K562 (cell line): ENCODE measurements around the gene TNFSF18. TPM values are rescaled to one million over a fixed set of nuclear protein-coding genes. Genes with fewer than 3 reads are reported as not detected.

ENCODE experiments used
- ATAC-seq: fragments of 200-7000 bp; cut with Tn5 transposase; 3 replicates; pipeline ENCODE4 v1.9.1; 2020; ENCODE audit warnings: moderate library complexity
- BruUV-seq: library from RNA; stranded (reverse); fragments of 400-500 nt; replicated peaks from 2 replicates; lab custom pipeline; 2021; lab: Mats Ljungman, UMichigan
- CTCF ChIA-PET: fragments of 300-600 bp; formaldehyde crosslinking; extraction: SDS; loops from one replicate; lab custom pipeline; 2021; ENCODE audit warnings: low intra/inter-chr PET ratio; lab: Yijun Ruan, JAX
- POLR2A ChIA-PET: fragments of 300-600, 350-650 bp; sonication (Branson Sonifier 250); formaldehyde crosslinking; extraction: SDS; loops from one replicate; lab custom pipeline; 2021; ENCODE audit warnings: antibody characterized with exemption, inconsistent platforms; lab: Yijun Ruan, JAX
- DNase-seq, 4 experiments: peaks; one replicate each; pipeline versions ENCODE4 v3.0.0 to v3.0.0-alpha.2; 2011 to 2018; ENCODE audit warnings: low spot score in 3 of 4, mixed read lengths in 3 of 4; ENCODE audit errors: extremely low read depth in 1 of 4
- FAIRE-seq: peaks from 2 replicates; lab custom pipeline; 2011; peaks lifted over from hg19 to GRCh38; lab: Jason Lieb, UNC
- H2AFZ ChIP-seq: 2 replicates; pipeline ENCODE4 v1.6.0; 2011; ENCODE audit warnings: low read depth, low read length, control low read depth, inconsistent platforms
- H3K27ac ChIP-seq: fragments of 200-600 bp; 3 replicates; pipeline ENCODE4 v1.8.0; 2011; ENCODE audit warnings: low read depth, mild to moderate bottlenecking, control low read depth, inconsistent platforms, low read length, moderate library complexity, mixed read lengths; ENCODE audit errors: extremely low read depth
- H3K27me3 ChIP-seq, 2 experiments: fragments of 300-600 bp in 1 of 2; 2 replicates in 1 of 2; 3 replicates in 1 of 2; pipeline versions ENCODE4 v1.6.0 to v1.8.0; 2011; ENCODE audit warnings: inconsistent platforms in 2 of 2, low read length in 2 of 2, mild to moderate bottlenecking in 1 of 2, mixed read lengths in 1 of 2, moderate library complexity in 1 of 2; ENCODE audit not compliant: control insufficient read depth in 2 of 2, insufficient read depth in 2 of 2
- H3K36me3 ChIP-seq: fragments of 300-600 bp; 3 replicates; pipeline ENCODE4 v1.8.0; 2011; ENCODE audit warnings: mild to moderate bottlenecking, low read length, inconsistent platforms; ENCODE audit not compliant: control insufficient read depth, insufficient read depth
- H3K4me1 ChIP-seq, 2 experiments: fragments of 200-600 bp in 1 of 2; replicated peaks in 1 of 2; 2 replicates in 1 of 2; 3 replicates in 1 of 2; pipeline versions ENCODE4 v1.5.1 to v1.8.0; 2011; ENCODE audit warnings: inconsistent platforms in 2 of 2, low read length in 2 of 2, mild to moderate bottlenecking in 1 of 2, mixed read lengths in 1 of 2, moderate library complexity in 1 of 2; ENCODE audit not compliant: control insufficient read depth in 2 of 2, insufficient read depth in 2 of 2
- H3K4me2 ChIP-seq: 2 replicates; pipeline ENCODE4 v1.6.1; 2011; ENCODE audit warnings: low read length, control low read depth, inconsistent platforms, mixed read lengths; ENCODE audit not compliant: insufficient read depth
- H3K4me3 ChIP-seq: fragments of 200-600 bp; sonication (generic), shearing (Covaris generic); 2 replicates; pipeline ENCODE4 v1.5.1; 2016; ENCODE audit warnings: control low read depth, inconsistent platforms
- H3K79me2 ChIP-seq: fragments of 200-600 bp; 3 replicates; pipeline ENCODE4 v1.8.0; 2011; ENCODE audit warnings: low read length, inconsistent platforms; ENCODE audit not compliant: control insufficient read depth, insufficient read depth
- H3K9ac ChIP-seq, 2 experiments: 2 replicates each; pipeline versions ENCODE4 v1.6.0 to v1.6.1; 2011; ENCODE audit warnings: low read depth in 2 of 2, low read length in 2 of 2, control low read depth in 1 of 2, inconsistent platforms in 1 of 2, mild to moderate bottlenecking in 1 of 2, mixed read lengths in 1 of 2; ENCODE audit not compliant: insufficient read depth in 1 of 2
- H3K9me1 ChIP-seq: one replicate; pipeline ENCODE4 v1.6.0; 2011; ENCODE audit warnings: inconsistent platforms, mild to moderate bottlenecking, low read length, moderate library complexity; ENCODE audit not compliant: control insufficient read depth, insufficient read depth
- H3K9me3 ChIP-seq: replicated peaks from 2 replicates; pipeline ENCODE4 v1.5.1; 2011; ENCODE audit warnings: low read depth, low read length, inconsistent platforms; ENCODE audit not compliant: control insufficient read depth, insufficient read depth
- H4K20me1 ChIP-seq: replicated peaks from 2 replicates; pipeline ENCODE4 v1.6.1; 2011; ENCODE audit warnings: low read length, inconsistent platforms, mixed read lengths; ENCODE audit not compliant: control insufficient read depth, insufficient read depth
- BRD9 ChIP-seq: fragments of 450-650 bp; IDR thresholded peaks from 2 replicates; pipeline ENCODE4 v1.6.1; 2018; ENCODE audit warnings: low read depth; ENCODE audit not compliant: partially characterized antibody
- HSF4 ChIP-seq: fragments of 250-450 bp; sonication (Bioruptor Pico); IDR thresholded peaks from 2 replicates; pipeline ENCODE4 v2.1.2; 2022; ENCODE audit warnings: mild to moderate bottlenecking, moderate library complexity, borderline replicate concordance
- NR2F6 ChIP-seq: fragments of 450-650 bp; formaldehyde crosslinking; IDR thresholded peaks from 2 replicates; pipeline ENCODE4 v1.4.0; 2020; ENCODE audit warnings: mild to moderate bottlenecking
- RBM17 ChIP-seq: fragments of 200-400 bp; formaldehyde crosslinking; IDR thresholded peaks from 2 replicates; pipeline ENCODE4 v1.6.1; 2017; ENCODE audit warnings: low read depth, mild to moderate bottlenecking, low read length, borderline replicate concordance
- ZBED1 ChIP-seq: IDR thresholded peaks from 2 replicates; pipeline ENCODE4 v1.6.1; 2014
- ZNF311 ChIP-seq: fragments of 250-450 bp; sonication (Bioruptor Pico); IDR thresholded peaks from 2 replicates; pipeline ENCODE4 v1.4.0; 2020; ENCODE audit warnings: mild to moderate bottlenecking, moderate library complexity
- WGBS: fragments of 100-300 bp; shearing (Covaris generic); methylation state at CpG from one replicate; pipeline ENCODE4 v1.1.6; 2016; ENCODE audit warnings: low coverage, mixed read lengths; ENCODE audit not compliant: insufficient coverage; ENCODE audit errors: missing lambda C conversion rate; 5-methylcytosine and 5-hydroxymethylcytosine counted together
- in situ Hi-C: fragments of 300-500 bp; cut with MboI; formaldehyde crosslinking; loops from 4 replicates; pipeline ENCODE4 v1.15.0; 2018; ENCODE audit warnings: inconsistent platforms, mixed read lengths
- intact Hi-C: fragments of 100-400 bp; cut with micrococcal nuclease; formaldehyde crosslinking; loops from 2 replicates; pipeline ENCODE4 v1.14.2; 2022
- polyA plus RNA-seq, 8 experiments: library from polyadenylated mRNA; depleted of rRNA in 4 of 8; stranded (reverse) in 5 of 8; unstranded in 3 of 8; fragments of >200 nt; fragmentation: Nextera tagmentation in 2 of 8; fragmentation: Illumina TruSeq in 1 of 8; extraction: Ambion mirVana in 2 of 8; extraction: Trizol in 1 of 8; gene quantifications; 2 replicates each; pipeline versions ENCODE4 v1.2.1 to v1.2.3, GENCODE V29; 2011 to 2014; ENCODE audit warnings: inconsistent platforms in 1 of 8, missing spikeins in 1 of 8
- total RNA-seq, 7 experiments: library from RNA; depleted of rRNA in 6 of 7; stranded (reverse); fragments of >200 nt in 6 of 7; fragmentation: Illumina TruSeq in 2 of 7; extraction: Trizol in 2 of 7; gene quantifications; 2 replicates each; pipeline versions ENCODE4 v1.2.1 to v1.2.3, GENCODE V29; 2011 to 2021; ENCODE audit warnings: low replicate concordance in 1 of 7
- TF ChIP-seq, protein P1 (sequence below): fragments of 250-450 bp; sonication (Bioruptor Pico); IDR thresholded peaks from 2 replicates; pipeline ENCODE4 v1.4.0; 2020
- TF ChIP-seq, protein P2 (sequence below): fragments of 450-650 bp; IDR thresholded peaks from 2 replicates; pipeline ENCODE4 v1.6.1; 2017; ENCODE audit warnings: antibody characterized with exemption, mild to moderate bottlenecking
- TF ChIP-seq, protein P3 (sequence below): fragments of 450-650 bp; IDR thresholded peaks from 2 replicates; pipeline ENCODE4 v1.6.1; 2016; ENCODE audit warnings: antibody characterized with exemption

TNFSF18 gene
- total and polyA plus RNA-seq, 9 of the 15 experiments (the other 6 are each of a cell fraction or from before 2014, with no cell fraction given): not detected

DNA sequence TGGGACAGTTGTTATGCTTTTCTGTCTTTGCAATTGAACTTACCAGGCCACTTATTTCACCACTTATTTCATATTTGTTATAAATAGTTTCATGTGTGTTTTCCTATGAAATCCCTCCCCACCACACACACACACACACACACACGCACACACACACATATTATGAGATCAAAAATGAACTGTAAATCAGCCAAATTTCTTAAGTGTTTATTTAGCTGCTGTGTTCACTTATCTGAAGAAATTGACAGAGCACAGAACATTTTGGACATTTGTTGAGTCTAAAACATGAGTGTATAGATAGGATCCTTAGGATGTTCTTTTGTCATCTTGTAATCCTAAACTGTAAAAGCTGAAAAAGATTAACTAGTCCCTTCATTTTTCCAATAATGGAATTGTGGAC lies 7.8 kb upstream of the TNFSF18 start:
- in situ Hi-C loops (no loop called here), intact Hi-C loops (no loop called here)
- Histone ChIP-seq H3K9me3 (no peaks in the 10 kb centered on the region), H3K27ac (no peak overlapping the region), H4K20me1 (no peaks in the 10 kb centered on the region), H3K4me2 (no peak overlapping the region), H3K9me1 (no peaks in the 10 kb centered on the region), H3K27me3 (no peaks in the 10 kb centered on the region), H3K9ac (no peak overlapping the region), H3K79me2 (no peaks in the 10 kb centered on the region), H3K4me3 (no peak overlapping the region), H3K4me1 (no peaks in the 10 kb centered on the region), H3K36me3 (no peaks in the 10 kb centered on the region), H2AFZ (no peak overlapping the region)
- no peak for FAIRE-seq
- POLR2A ChIA-PET: interaction anchor here (0.6 to 1.0 kb wide), 3 partner anchors 10 to 396 kb away, joined by 3 to 4 read pairs (median 3); no protein-coding TSS in a partner anchor
- no peak for DNase-seq
- no TSS peak for BruUV-seq
- ATAC-seq: no peak
- CTCF ChIA-PET: no interaction called here
- 0% methylated on average over 1 of the region's 1 CpG for WGBS
- TF ChIP-seq, protein P1, sequence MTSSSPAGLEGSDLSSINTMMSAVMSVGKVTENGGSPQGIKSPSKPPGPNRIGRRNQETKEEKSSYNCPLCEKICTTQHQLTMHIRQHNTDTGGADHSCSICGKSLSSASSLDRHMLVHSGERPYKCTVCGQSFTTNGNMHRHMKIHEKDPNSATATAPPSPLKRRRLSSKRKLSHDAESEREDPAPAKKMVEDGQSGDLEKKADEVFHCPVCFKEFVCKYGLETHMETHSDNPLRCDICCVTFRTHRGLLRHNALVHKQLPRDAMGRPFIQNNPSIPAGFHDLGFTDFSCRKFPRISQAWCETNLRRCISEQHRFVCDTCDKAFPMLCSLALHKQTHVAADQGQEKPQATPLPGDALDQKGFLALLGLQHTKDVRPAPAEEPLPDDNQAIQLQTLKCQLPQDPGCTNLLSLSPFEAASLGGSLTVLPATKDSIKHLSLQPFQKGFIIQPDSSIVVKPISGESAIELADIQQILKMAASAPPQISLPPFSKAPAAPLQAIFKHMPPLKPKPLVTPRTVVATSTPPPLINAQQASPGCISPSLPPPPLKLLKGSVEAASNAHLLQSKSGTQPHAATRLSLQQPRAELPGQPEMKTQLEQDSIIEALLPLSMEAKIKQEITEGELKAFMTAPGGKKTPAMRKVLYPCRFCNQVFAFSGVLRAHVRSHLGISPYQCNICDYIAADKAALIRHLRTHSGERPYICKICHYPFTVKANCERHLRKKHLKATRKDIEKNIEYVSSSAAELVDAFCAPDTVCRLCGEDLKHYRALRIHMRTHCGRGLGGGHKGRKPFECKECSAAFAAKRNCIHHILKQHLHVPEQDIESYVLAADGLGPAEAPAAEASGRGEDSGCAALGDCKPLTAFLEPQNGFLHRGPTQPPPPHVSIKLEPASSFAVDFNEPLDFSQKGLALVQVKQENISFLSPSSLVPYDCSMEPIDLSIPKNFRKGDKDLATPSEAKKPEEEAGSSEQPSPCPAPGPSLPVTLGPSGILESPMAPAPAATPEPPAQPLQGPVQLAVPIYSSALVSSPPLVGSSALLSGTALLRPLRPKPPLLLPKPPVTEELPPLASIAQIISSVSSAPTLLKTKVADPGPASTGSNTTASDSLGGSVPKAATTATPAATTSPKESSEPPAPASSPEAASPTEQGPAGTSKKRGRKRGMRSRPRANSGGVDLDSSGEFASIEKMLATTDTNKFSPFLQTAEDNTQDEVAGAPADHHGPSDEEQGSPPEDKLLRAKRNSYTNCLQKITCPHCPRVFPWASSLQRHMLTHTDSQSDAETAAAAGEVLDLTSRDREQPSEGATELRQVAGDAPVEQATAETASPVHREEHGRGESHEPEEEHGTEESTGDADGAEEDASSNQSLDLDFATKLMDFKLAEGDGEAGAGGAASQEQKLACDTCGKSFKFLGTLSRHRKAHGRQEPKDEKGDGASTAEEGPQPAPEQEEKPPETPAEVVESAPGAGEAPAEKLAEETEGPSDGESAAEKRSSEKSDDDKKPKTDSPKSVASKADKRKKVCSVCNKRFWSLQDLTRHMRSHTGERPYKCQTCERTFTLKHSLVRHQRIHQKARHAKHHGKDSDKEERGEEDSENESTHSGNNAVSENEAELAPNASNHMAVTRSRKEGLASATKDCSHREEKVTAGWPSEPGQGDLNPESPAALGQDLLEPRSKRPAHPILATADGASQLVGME (CRISPR knock-in tag): no peak
- TF ChIP-seq ZBED1 (no peak), ZNF311 (CRISPR knock-in tag) (no peak), NR2F6 (CRISPR knock-in tag) (no peak), BRD9 (no peak), HSF4 (CRISPR knock-in tag) (no peak), RBM17 (no peak)
- TF ChIP-seq, protein P2, sequence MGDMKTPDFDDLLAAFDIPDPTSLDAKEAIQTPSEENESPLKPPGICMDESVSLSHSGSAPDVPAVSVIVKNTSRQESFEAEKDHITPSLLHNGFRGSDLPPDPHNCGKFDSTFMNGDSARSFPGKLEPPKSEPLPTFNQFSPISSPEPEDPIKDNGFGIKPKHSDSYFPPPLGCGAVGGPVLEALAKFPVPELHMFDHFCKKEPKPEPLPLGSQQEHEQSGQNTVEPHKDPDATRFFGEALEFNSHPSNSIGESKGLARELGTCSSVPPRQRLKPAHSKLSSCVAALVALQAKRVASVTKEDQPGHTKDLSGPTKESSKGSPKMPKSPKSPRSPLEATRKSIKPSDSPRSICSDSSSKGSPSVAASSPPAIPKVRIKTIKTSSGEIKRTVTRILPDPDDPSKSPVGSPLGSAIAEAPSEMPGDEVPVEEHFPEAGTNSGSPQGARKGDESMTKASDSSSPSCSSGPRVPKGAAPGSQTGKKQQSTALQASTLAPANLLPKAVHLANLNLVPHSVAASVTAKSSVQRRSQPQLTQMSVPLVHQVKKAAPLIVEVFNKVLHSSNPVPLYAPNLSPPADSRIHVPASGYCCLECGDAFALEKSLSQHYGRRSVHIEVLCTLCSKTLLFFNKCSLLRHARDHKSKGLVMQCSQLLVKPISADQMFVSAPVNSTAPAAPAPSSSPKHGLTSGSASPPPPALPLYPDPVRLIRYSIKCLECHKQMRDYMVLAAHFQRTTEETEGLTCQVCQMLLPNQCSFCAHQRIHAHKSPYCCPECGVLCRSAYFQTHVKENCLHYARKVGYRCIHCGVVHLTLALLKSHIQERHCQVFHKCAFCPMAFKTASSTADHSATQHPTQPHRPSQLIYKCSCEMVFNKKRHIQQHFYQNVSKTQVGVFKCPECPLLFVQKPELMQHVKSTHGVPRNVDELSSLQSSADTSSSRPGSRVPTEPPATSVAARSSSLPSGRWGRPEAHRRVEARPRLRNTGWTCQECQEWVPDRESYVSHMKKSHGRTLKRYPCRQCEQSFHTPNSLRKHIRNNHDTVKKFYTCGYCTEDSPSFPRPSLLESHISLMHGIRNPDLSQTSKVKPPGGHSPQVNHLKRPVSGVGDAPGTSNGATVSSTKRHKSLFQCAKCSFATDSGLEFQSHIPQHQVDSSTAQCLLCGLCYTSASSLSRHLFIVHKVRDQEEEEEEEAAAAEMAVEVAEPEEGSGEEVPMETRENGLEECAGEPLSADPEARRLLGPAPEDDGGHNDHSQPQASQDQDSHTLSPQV: no peak
- TF ChIP-seq, protein P3, sequence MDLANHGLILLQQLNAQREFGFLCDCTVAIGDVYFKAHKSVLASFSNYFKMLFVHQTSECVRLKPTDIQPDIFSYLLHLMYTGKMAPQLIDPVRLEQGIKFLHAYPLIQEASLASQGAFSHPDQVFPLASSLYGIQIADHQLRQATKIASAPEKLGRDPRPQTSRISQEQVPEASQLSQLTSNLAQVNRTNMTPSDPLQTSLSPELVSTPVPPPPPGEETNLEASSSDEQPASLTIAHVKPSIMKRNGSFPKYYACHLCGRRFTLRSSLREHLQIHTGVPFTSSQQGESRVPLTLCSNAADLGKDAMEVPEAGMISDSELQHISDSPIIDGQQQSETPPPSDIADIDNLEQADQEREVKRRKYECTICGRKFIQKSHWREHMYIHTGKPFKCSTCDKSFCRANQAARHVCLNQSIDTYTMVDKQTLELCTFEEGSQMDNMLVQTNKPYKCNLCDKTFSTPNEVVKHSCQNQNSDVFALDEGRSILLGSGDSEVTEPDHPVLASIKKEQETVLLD: no peak
